Activated CD4-positive, alpha-beta T cell treated with anti-CD3 and anti-CD28 coated beads, Interleukin-2, amount 10 ng/mL, durations not matched to agents 24 days and 14 days (primary cell): ENCODE measurements around the gene TES. TPM values are rescaled to one million over a fixed set of nuclear protein-coding genes. Genes with fewer than 3 reads are reported as not detected.

ENCODE experiments used
- DNase-seq: peaks from one replicate; pipeline ENCODE4 v3.0.0; 2022
- H3K27ac Mint-ChIP-seq: one replicate; pipeline ENCODE4 v1.8.0; 2022; ENCODE audit warnings: mild to moderate bottlenecking, mixed read lengths
- H3K27me3 Mint-ChIP-seq: one replicate; pipeline ENCODE4 v1.8.0; 2022; ENCODE audit warnings: mixed read lengths
- H3K36me3 Mint-ChIP-seq: one replicate; pipeline ENCODE4 v1.8.0; 2022; ENCODE audit warnings: low read depth, mild to moderate bottlenecking, mixed read lengths
- H3K4me1 Mint-ChIP-seq: one replicate; pipeline ENCODE4 v1.8.0; 2021; ENCODE audit warnings: mixed read lengths
- H3K4me3 Mint-ChIP-seq: one replicate; pipeline ENCODE4 v1.8.0; 2022; ENCODE audit warnings: mild to moderate bottlenecking, moderate library complexity, mixed read lengths
- H3K9me3 Mint-ChIP-seq: one replicate; pipeline ENCODE4 v1.8.0; 2021; ENCODE audit warnings: mixed read lengths
- intact Hi-C: fragments of 100-400 bp; cut with micrococcal nuclease; formaldehyde crosslinking; loops from one replicate; pipeline ENCODE4 v1.15.1; 2023
- total RNA-seq: library from RNA; stranded (reverse); gene quantifications from 2 replicates; pipeline ENCODE4 v1.2.3, GENCODE V29; 2022

The TES gene
- total RNA-seq, 1 donor from 2014 or later = 41.2 TPM

DNA sequence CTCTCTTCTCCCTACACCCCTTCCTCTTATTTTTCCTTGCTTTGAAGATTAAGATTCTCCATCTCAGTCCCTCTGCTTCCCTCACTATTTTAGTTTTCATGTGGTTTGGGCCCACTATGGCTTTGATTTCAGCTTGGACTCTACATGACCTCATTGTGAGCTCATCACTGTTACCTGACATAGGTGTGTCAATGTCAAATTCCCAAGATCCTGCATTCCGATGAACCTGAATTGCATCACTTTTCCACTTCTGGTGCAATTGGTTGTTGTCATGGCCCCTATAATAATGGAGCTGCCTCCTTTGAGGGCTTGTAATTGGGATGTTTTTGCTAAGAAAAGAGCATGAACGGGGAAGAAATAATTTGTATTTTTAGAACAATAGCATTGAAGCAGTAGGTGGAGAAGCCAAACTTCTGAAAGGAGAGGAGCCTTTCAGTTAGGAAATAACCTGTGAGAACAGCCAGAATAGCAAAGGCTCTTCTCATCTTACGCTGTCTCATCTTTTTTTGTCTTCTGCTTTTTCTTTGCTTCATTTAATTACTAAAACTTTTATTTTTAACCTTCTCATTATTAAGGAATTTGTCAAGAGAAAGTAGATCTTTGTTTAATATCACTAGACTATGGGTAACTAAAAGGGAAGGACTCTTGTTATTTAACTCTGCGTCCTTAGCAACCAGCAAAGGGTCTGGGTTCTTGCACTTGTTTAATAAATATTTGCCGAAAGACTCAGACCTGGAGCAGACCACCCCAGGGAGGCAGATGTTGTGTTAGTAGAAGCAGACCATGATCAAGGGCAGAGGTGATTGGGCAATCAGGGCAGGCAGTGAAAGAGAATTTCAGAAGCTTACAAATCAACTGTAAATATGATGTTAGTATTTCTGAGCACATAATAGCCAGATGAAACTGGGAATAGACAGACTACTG, 95.4 kb downstream of the TES start:
- H3K36me3 Mint-ChIP-seq = no peaks in the 10 kb centered on the region
- H3K9me3 Mint-ChIP-seq = no peaks in the 10 kb centered on the region
- no peak overlapping the region for H3K27ac Mint-ChIP-seq
- peaks cover 8% of the 10 kb centered on the region for H3K27me3 Mint-ChIP-seq
- H3K4me3 Mint-ChIP-seq = no peak overlapping the region
- intact Hi-C loops = no loop called here
- no peaks in the 10 kb centered on the region for H3K4me1 Mint-ChIP-seq
- peak; percentile 37 for DNase-seq

DNA sequence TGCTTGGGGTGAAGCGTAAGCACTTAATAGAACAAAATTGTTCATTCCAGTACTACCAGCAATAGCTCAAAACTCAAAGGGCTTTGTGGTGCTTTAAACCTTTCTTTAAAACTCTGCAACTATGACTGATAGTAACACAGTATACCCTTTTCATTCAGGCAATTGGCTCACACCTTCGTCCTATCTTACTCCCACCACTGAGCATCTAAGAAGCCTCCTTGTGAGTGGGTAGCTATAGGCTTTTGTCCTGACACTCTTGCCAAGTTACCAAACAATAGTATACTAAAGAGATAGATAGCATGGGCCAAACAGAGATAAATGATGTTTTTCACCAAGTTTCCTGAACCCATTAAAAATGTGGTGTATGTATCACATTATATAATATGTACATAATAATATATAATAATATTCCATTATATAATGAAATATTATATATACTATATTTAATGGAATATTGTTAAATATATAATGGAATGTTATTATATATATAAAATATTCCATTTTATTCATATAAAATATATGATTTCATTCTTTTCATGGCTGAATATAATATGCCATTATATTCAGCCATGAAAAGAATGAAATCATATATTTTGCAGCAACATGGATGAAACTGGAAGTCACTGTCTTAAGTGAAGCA, 96.2 kb downstream of the TES start:
- H3K9me3 Mint-ChIP-seq = no peaks in the 10 kb centered on the region
- DNase-seq = peak; percentile 36
- H3K4me1 Mint-ChIP-seq = no peaks in the 10 kb centered on the region
- peaks cover 8% of the 10 kb centered on the region for H3K27me3 Mint-ChIP-seq
- no peaks in the 10 kb centered on the region for H3K36me3 Mint-ChIP-seq
- no peak overlapping the region for H3K27ac Mint-ChIP-seq
- intact Hi-C loops = no loop called here
- H3K4me3 Mint-ChIP-seq = no peak overlapping the region

DNA sequence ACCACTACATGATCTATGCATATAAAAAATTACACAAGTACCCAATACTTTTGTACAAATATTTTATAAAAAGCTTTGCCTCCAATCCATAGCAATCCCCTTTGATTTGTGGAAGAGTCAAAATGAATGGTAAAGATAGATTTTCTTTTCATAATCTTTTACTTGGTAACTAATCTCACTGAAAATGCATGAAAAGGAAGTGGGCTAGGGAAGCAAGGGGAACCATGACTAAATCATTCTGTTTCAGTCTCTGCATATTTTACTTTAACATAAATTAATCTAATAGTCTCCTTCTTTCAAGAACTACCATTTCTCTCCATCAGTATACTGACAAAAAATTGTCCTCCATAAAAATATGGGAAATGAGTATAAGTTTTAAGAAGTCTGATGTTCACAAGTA, 96.9 kb downstream of the TES start:
- Mint-ChIP-seq H3K27me3 (peaks cover 8% of the 10 kb centered on the region), H3K4me1 (no peaks in the 10 kb centered on the region), H3K4me3 (no peak overlapping the region), H3K27ac (no peak overlapping the region), H3K36me3 (no peaks in the 10 kb centered on the region), H3K9me3 (no peaks in the 10 kb centered on the region)
- DNase-seq = no peak
- intact Hi-C loops = no loop called here

Other genes starting within 250 kb of the TES start
- gene TFEC, start 179.8 kb upstream of the TES start, total RNA-seq = not detected in 2 replicates